ENCODE measurements around the gene LONRF2.
"Not testable (repeated sequence)": the region's sequence is repeated elsewhere in the genome, so short reads cannot be mapped to it uniquely, and the experiment has no call there.

The LONRF2 gene

DNA sequence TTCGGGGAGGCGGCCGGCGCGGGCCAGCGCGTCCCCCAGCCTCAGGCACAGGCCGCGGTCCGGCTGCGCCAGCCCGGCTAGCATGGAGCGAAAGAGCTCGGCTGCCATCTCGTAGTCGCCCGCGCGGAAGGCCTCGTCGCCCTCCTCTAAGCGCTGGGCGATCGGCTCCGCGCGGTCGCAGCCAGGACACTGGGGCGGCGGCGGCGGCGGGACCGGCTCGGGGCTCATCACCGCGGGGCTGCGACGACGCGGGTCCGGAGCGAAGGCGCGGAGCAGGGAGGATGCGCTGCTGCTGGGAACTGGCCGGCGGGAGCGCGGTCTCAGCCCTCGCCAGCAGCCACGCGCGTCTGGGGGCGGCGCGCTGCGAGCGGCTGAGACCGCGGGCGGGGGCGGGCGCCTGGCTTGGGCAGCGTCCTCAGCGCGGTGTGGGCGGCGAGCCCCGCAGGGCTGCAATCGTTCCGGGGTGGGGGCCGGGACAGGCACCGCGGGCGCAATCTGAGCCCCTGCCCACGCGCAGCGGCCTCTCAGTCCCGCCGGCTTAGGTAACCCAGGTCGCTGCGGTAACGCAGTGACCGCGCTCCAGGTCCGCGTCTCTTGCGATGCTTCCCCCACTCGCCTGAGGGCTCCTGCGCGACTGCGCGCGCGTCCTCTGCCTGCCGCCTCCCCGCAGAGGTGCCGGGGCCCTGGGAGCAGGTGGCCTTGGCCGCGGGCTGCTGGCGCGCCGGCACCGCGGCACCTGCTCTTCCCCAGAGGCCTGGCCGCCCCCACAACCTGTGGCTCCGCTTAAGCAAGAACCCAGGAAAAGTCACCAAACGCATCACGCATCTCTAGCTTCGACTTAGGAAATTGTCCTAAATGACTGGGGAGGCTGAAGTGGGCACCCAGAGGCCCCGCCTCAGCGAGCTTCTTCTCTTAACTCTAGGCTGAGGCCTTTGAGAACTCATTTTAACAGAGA lies at the start of gene LONRF2:
LONRF2 (minus strand) TSS at position 636 of the 955 bp plus-strand sequence; CDS start at position 228, 408 bp downstream.
- H3K9ac ChIP-seq (ENCODE audit: low read length), result no peak within 1 kb of the TSS
- H3K27me3 ChIP-seq (ENCODE audit: control insufficient read depth in 1 of 2, insufficient read depth in 2 of 2, low read length in 2 of 2), result peaks cover 0 to 4% of the 10 kb centered on the region in 2 donors
- no peaks in the 10 kb centered on the region for H3K9me3 ChIP-seq (ENCODE audit: low read length)
- peak within 1 kb of the TSS; percentile 65 to 71 for H3K4me3 ChIP-seq (ENCODE audit: low read depth in 1 of 2, low read length in 2 of 2)
- peak within 1 kb of the TSS; percentile 84 for H3K27ac ChIP-seq (ENCODE audit: low read depth, low read length)
- H3K36me3 ChIP-seq (ENCODE audit: insufficient read depth, low read length), result no peaks in the 10 kb centered on the region
- peaks cover 6% of the 10 kb centered on the region for H3K4me1 ChIP-seq (ENCODE audit: insufficient read depth, low read length)

DNA sequence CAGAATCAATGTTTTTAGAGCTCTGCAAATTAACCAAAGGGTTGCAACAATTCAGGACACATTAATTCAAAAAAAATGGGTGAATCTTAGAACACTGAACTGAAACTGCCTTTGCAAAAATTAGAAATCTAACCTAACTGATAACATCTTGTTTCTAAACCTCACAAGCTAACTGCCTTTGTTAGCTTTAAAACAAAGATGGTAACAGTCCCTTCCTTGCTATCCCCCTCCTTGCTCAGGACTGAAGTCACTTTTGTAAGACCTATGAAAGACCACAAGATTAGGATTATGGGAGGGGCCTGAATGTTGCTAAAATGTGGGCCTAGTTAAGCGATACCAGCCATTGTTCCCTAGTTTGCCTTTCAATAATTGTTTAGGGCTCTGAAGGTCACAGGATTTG lies 44.9 kb upstream of the LONRF2 start:
- H3K4me3 ChIP-seq (ENCODE audit: low read depth in 1 of 2, low read length in 2 of 2), result no peak overlapping the region
- H3K36me3 ChIP-seq (ENCODE audit: insufficient read depth, low read length), result no peaks in the 10 kb centered on the region
- H3K4me1 ChIP-seq (ENCODE audit: insufficient read depth, low read length), result peaks cover 4% of the 10 kb centered on the region
- H3K27ac ChIP-seq (ENCODE audit: low read depth, low read length), result no peak overlapping the region
- no peaks in the 10 kb centered on the region for H3K27me3 ChIP-seq (ENCODE audit: control insufficient read depth in 1 of 2, insufficient read depth in 2 of 2, low read length in 2 of 2)
- H3K9ac ChIP-seq (ENCODE audit: low read length), result no peak overlapping the region
- H3K9me3 ChIP-seq (ENCODE audit: low read length), result no peaks in the 10 kb centered on the region

DNA sequence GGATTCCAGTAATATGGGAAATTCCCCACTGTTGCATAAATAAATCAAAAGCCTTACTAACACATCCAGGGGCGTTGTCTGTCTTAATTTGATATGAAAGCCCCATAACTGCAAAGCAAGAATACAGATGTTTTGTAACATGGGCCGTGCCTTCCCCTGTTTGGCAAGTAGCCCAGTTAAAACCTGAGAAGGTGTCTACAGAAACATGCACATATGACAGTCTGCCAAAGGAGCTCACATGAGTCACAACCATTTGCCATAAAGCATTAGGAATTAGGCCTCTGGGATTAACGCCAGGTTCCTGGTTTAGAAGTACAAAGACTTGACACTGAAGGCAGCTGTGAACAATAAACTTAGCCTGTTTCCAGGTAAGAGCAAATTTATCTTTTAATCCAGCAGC lies 43.1 kb upstream of the LONRF2 start:
- Histone ChIP-seq H3K9ac (ENCODE audit: low read length) (no peak overlapping the region), H3K4me3 (ENCODE audit: low read depth in 1 of 2, low read length in 2 of 2) (no peak overlapping the region), H3K27ac (ENCODE audit: low read depth, low read length) (no peak overlapping the region), H3K9me3 (ENCODE audit: low read length) (no peaks in the 10 kb centered on the region), H3K27me3 (ENCODE audit: control insufficient read depth in 1 of 2, insufficient read depth in 2 of 2, low read length in 2 of 2) (no peaks in the 10 kb centered on the region), H3K4me1 (ENCODE audit: insufficient read depth, low read length) (peaks cover 4% of the 10 kb centered on the region), H3K36me3 (ENCODE audit: insufficient read depth, low read length) (no peaks in the 10 kb centered on the region)

DNA sequence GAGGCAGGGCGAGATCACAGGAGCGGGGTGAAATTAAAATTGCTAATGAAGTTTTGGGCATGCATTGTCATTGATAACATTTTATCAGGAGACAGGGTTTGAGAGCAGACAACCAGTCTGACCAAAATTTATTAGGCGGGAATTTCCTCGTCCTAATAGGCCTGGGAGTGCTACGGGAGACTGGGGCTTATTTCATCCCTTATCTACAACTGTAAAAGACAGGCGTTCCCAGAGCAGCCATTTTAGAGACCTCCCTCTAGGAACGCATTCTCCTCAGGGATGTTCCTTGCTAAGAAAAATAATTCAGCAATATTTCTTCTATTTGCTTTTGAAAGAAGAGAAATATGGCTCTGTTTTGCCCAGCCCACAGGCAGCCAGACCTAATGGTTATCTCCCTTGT lies 40.0 kb upstream of the LONRF2 start:
- not testable (repeated sequence) for H3K9ac ChIP-seq (ENCODE audit: low read length); H3K27me3 ChIP-seq (ENCODE audit: control insufficient read depth in 1 of 2, insufficient read depth in 2 of 2, low read length in 2 of 2); H3K9me3 ChIP-seq (ENCODE audit: low read length); H3K4me3 ChIP-seq (ENCODE audit: low read depth in 1 of 2, low read length in 2 of 2); H3K27ac ChIP-seq (ENCODE audit: low read depth, low read length); H3K4me1 ChIP-seq (ENCODE audit: insufficient read depth, low read length); H3K36me3 ChIP-seq (ENCODE audit: insufficient read depth, low read length)

DNA sequence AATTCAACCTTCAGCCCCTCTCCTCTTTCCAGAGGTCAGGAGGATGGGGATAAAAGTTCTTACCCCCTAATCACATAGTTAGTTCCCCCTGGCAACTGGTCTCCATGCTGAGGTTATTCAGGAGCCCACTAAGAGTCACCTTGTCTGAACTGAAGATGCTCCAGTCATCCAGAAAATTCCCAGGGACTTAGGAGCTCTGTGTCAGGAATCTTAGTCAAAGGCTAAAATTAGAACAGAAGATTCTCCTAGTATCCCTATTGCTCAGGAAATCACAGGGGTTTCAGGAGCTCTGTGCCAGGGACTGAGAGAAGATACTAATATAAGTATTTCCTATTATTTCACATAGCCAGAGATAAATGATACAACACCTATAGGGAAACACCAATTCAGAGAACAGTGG lies 37.3 kb upstream of the LONRF2 start:
- no peaks in the 10 kb centered on the region for H3K9me3 ChIP-seq (ENCODE audit: low read length)

DNA sequence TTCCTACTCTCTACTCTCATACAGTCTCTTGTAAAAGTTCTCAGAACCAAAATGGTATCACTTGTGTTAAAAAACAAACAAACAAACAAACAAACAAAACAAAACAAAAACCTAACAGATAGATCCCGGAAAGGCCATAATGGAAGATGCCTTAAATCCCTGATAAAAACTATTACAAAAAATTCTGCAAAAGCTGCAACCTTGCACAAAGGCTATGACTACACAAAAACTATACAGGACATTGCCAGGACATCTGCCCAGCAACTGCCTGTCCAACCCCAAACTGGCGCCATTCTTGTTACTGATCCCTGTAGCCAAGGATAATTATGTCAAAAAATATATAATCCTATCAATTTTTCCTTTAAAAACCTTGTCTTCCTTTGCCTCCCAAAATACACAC lies 36.3 kb upstream of the LONRF2 start:
- no peak overlapping the region for H3K4me3 ChIP-seq (ENCODE audit: low read depth in 1 of 2, low read length in 2 of 2)
- H3K9ac ChIP-seq (ENCODE audit: low read length), result no peak overlapping the region
- no peak overlapping the region for H3K27ac ChIP-seq (ENCODE audit: low read depth, low read length)
- H3K9me3 ChIP-seq (ENCODE audit: low read length), result no peaks in the 10 kb centered on the region
- H3K4me1 ChIP-seq (ENCODE audit: insufficient read depth, low read length), result no peaks in the 10 kb centered on the region
- H3K27me3 ChIP-seq (ENCODE audit: control insufficient read depth in 1 of 2, insufficient read depth in 2 of 2, low read length in 2 of 2), result no peaks in the 10 kb centered on the region
- no peaks in the 10 kb centered on the region for H3K36me3 ChIP-seq (ENCODE audit: insufficient read depth, low read length)

More for the DNA sequence above, 37.3 kb upstream of the LONRF2 start:
- no peaks in the 10 kb centered on the region for H3K4me1 ChIP-seq (ENCODE audit: insufficient read depth, low read length)
- no peaks in the 10 kb centered on the region for H3K36me3 ChIP-seq (ENCODE audit: insufficient read depth, low read length)
- H3K27ac ChIP-seq (ENCODE audit: low read depth, low read length), result no peak overlapping the region
- no peak overlapping the region for H3K4me3 ChIP-seq (ENCODE audit: low read depth in 1 of 2, low read length in 2 of 2)
- H3K9ac ChIP-seq (ENCODE audit: low read length), result no peak overlapping the region
- H3K27me3 ChIP-seq (ENCODE audit: control insufficient read depth in 1 of 2, insufficient read depth in 2 of 2, low read length in 2 of 2), result no peaks in the 10 kb centered on the region

DNA sequence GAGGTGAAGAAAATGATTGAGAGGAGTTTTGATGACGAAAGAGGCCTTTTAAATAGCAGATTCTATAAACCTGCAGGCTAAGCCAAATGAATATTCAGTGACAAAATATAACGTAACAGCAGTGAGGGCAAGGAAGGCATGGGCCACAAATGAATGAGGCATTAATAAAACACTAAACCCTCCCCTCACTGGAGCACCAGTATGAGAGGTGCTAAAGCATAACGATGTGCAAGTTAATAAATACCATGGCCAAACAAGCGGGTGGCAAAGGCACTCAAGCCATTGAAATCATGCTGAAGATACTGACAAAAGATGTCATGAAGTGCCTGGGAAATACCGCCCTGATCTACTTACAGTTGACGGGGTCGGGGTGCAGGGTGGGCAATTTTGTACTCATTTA lies 30.2 kb upstream of the LONRF2 start:
- Histone ChIP-seq H3K36me3 (ENCODE audit: insufficient read depth, low read length) (no peaks in the 10 kb centered on the region), H3K4me1 (ENCODE audit: insufficient read depth, low read length) (no peaks in the 10 kb centered on the region), H3K9me3 (ENCODE audit: low read length) (peaks cover 4% of the 10 kb centered on the region), H3K27ac (ENCODE audit: low read depth, low read length) (no peak overlapping the region), H3K27me3 (ENCODE audit: control insufficient read depth in 1 of 2, insufficient read depth in 2 of 2, low read length in 2 of 2) (no peaks in the 10 kb centered on the region), H3K9ac (ENCODE audit: low read length) (no peak overlapping the region), H3K4me3 (ENCODE audit: low read depth in 1 of 2, low read length in 2 of 2) (no peak overlapping the region)

DNA sequence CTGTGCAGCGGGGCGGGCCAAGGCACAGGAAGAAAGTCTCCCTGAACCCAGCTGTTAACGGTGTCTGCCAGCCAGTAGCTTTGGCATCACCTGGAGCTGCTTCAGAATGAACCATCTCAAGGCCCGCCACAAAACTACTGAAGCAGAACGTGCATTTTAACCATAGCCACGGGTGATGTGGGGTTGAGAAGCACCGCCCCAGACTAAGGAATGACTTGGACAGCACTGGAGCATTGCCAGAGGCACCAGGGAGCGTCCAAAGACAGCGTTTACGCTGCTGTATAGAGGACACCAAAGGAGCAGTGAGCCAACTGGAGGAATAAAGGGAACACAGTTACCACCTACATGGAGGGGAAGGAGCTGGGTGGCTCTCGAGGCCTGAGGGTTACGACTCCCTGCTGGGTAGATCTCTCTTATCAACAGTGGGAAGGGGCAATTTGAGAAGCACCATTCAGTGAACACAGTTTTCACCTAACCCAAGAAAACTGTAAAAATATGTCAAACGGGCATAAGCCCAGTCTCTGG lies 28.4 kb upstream of the LONRF2 start:
- no peak overlapping the region for H3K4me3 ChIP-seq (ENCODE audit: low read depth in 1 of 2, low read length in 2 of 2)
- H3K36me3 ChIP-seq (ENCODE audit: insufficient read depth, low read length), result no peaks in the 10 kb centered on the region
- H3K27ac ChIP-seq (ENCODE audit: low read depth, low read length), result no peak overlapping the region
- no peaks in the 10 kb centered on the region for H3K27me3 ChIP-seq (ENCODE audit: control insufficient read depth in 1 of 2, insufficient read depth in 2 of 2, low read length in 2 of 2)
- peaks cover 4% of the 10 kb centered on the region for H3K9me3 ChIP-seq (ENCODE audit: low read length)
- H3K9ac ChIP-seq (ENCODE audit: low read length), result no peak overlapping the region
- H3K4me1 ChIP-seq (ENCODE audit: insufficient read depth, low read length), result no peaks in the 10 kb centered on the region

DNA sequence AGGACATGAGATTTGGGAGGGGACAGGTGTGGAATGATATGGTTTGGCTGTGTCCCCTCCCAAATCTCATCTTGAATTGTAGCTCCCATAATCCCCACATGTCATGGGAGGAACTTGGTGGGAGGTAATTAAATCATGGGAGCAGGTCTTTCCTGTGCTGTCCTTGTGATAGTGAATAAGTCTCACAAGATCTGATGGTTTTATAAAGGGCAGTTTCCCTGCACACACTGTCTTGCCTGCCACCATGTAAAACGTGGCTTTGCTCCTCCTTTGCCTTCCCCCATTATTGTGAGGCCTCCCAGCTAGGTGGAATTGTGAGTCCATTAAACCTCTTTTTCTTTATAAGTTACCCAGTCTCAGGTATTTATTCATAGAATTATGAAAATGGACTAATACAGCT lies 22.8 kb upstream of the LONRF2 start:
- H3K4me3 ChIP-seq (ENCODE audit: low read depth in 1 of 2, low read length in 2 of 2); H3K27me3 ChIP-seq (ENCODE audit: control insufficient read depth in 1 of 2, insufficient read depth in 2 of 2, low read length in 2 of 2); H3K36me3 ChIP-seq (ENCODE audit: insufficient read depth, low read length); H3K9me3 ChIP-seq (ENCODE audit: low read length); H3K9ac ChIP-seq (ENCODE audit: low read length); H3K4me1 ChIP-seq (ENCODE audit: insufficient read depth, low read length); H3K27ac ChIP-seq (ENCODE audit: low read depth, low read length): not testable (repeated sequence)

DNA sequence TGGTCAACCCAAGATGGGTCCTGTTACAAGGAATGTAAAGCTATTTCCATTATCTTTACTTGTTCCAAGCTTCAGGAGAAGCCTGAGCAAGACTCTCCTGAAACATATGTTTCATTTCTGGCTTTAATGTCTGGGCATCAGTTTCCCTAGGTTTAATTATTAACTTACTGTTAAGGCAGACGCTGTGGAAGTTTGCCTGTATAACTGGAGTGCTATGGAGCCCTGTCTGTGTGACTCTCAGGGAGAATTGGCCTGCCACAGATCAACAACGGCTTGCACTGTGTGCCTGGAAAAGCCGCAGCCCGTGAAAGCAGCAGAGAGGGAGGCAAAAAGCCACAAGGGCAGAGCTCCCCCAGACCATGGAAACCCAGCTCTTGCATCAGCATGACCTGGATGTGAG lies 22.1 kb upstream of the LONRF2 start:
- Histone ChIP-seq H3K9me3 (ENCODE audit: low read length) (peaks cover 2% of the 10 kb centered on the region), H3K27me3 (ENCODE audit: control insufficient read depth in 1 of 2, insufficient read depth in 2 of 2, low read length in 2 of 2) (no peaks in the 10 kb centered on the region), H3K9ac (ENCODE audit: low read length) (no peak overlapping the region), H3K36me3 (ENCODE audit: insufficient read depth, low read length) (no peaks in the 10 kb centered on the region), H3K4me3 (ENCODE audit: low read depth in 1 of 2, low read length in 2 of 2) (no peak overlapping the region), H3K27ac (ENCODE audit: low read depth, low read length) (no peak overlapping the region), H3K4me1 (ENCODE audit: insufficient read depth, low read length) (no peaks in the 10 kb centered on the region)

DNA sequence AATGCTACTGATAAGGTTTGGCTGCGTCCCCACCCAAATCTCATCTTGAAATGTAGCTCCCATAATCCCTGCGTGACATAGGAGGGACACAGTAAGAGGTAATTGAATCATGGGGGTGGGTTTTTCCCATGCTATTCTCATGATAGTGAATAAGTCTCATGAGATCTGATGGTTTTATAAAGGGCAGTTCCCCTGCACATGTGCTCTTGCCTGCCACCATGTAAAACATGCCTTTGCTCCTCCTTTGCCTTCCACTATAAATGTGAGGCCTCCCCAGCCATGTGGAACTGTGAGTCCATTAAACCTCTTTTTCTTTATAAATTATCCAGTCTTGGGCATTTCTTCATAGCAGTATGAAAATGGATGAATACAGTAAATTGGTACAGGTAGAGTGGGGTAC lies 20.2 kb upstream of the LONRF2 start:
- not testable (repeated sequence) for H3K9me3 ChIP-seq (ENCODE audit: low read length)

DNA sequence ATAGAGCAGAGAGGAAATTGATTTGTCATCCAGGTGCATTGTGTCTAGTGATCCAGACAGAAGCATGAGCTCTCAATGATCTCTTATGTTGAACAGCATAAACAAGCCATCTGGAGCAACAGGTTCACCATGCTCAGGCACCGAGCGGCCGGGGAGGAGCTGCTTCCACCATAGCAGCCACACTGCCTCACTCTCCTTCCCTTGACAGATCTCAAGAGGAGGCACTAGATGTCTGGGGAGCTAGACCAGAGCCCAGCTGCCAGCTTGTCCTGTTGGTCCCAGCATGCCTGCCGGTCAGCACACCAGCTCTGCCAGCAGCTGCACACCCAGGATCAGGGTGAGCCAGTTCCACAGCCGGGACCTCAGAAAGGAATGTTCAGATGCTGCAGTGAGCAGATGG lies 17.5 kb upstream of the LONRF2 start:
- Histone ChIP-seq H3K27ac (ENCODE audit: low read depth, low read length) (no peak overlapping the region), H3K4me3 (ENCODE audit: low read depth in 1 of 2, low read length in 2 of 2) (no peak overlapping the region), H3K9me3 (ENCODE audit: low read length) (no peaks in the 10 kb centered on the region), H3K9ac (ENCODE audit: low read length) (no peak overlapping the region), H3K27me3 (ENCODE audit: control insufficient read depth in 1 of 2, insufficient read depth in 2 of 2, low read length in 2 of 2) (no peaks in the 10 kb centered on the region), H3K4me1 (ENCODE audit: insufficient read depth, low read length) (no peaks in the 10 kb centered on the region), H3K36me3 (ENCODE audit: insufficient read depth, low read length) (no peaks in the 10 kb centered on the region)

More for the DNA sequence above, 20.2 kb upstream of the LONRF2 start:
- not testable (repeated sequence) for H3K9ac ChIP-seq (ENCODE audit: low read length); H3K27me3 ChIP-seq (ENCODE audit: control insufficient read depth in 1 of 2, insufficient read depth in 2 of 2, low read length in 2 of 2); H3K36me3 ChIP-seq (ENCODE audit: insufficient read depth, low read length); H3K4me1 ChIP-seq (ENCODE audit: insufficient read depth, low read length); H3K4me3 ChIP-seq (ENCODE audit: low read depth in 1 of 2, low read length in 2 of 2); H3K27ac ChIP-seq (ENCODE audit: low read depth, low read length)
